HG03196 (cell line): Measurements from ENCODE around the gene EIF3J.

Experiments used
- ATAC-seq: cut with Tn5 transposase; IDR thresholded peaks from one replicate; pipeline ENCODE4 v1.9.1; 2021; ENCODE audit not compliant: unreplicated experiment

EIF3J gene

GRCh38 chr15:44591326-44591725 lies 54.4 kb downstream of the EIF3J start:
- ATAC-seq: no peak

GRCh38 chr15:44593042-44593736 lies 56.2 kb downstream of the EIF3J start:
- no peak for ATAC-seq

GRCh38 chr15:44595246-44595645 lies 58.3 kb downstream of the EIF3J start:
- ATAC-seq: no peak

GRCh38 chr15:44595656-44596510 lies 58.9 kb downstream of the EIF3J start:
- no peak for ATAC-seq

GRCh38 chr15:44596511-44597010 lies 59.6 kb downstream of the EIF3J start:
- no peak for ATAC-seq

- ATAC-seq: no peak
These were observed 61.1 kb downstream of the EIF3J start for GRCh38 chr15:44598066-44598465.

GRCh38 chr15:44598892-44599291 lies 61.9 kb downstream of the EIF3J start:
- ATAC-seq: no peak

- ATAC-seq: no peak
These were observed 66.2 kb downstream of the EIF3J start for GRCh38 chr15:44603126-44603525.

GRCh38 chr15:44606740-44607139 lies 69.8 kb downstream of the EIF3J start:
- no peak for ATAC-seq
